ENCODE data around the gene LYZL6. TPM values are rescaled to one million over a fixed set of nuclear protein-coding genes. Genes with fewer than 3 reads are reported as not detected.

The LYZL6 gene
- total RNA-seq, 1 experiment from 2014 or later: not detected

Small RNA genes within 50 kb of the gene (small RNA-seq; reads per million reads assigned to genes)
- 406 reads per million, percentile 98 among the genes with 10 or more reads in this experiment for gene RF00100

Other genes with a start within 250 kb of the LYZL6 start
- 6.8 and 7.6 TPM in 2 replicates for gene RASL10B, start 212.1 kb downstream of the LYZL6 start, total RNA-seq (2014; rRNA removed; shearing (Covaris generic))
- 0.05 TPM in 1 of 2 replicates, not detected in the other for gene GAS2L2, start 190.5 kb downstream of the LYZL6 start, total RNA-seq (2014; rRNA removed; shearing (Covaris generic))
- gene C17orf50, start 182.8 kb downstream of the LYZL6 start, total RNA-seq (2014; rRNA removed; shearing (Covaris generic)): not detected in 2 replicates
- 0.13 and 0.18 TPM in 2 replicates for gene MMP28, start 148.1 kb downstream of the LYZL6 start, total RNA-seq (2014; rRNA removed; shearing (Covaris generic))
- gene TAF15, start 134.2 kb downstream of the LYZL6 start, total RNA-seq (2014; rRNA removed; shearing (Covaris generic)): 27.5 and 41.3 TPM in 2 replicates
- gene HEATR9, start 74.8 kb downstream of the LYZL6 start, total RNA-seq (2014; rRNA removed; shearing (Covaris generic)): not detected in 2 replicates
- not detected in 2 replicates for gene CCL5, start 63.4 kb downstream of the LYZL6 start, total RNA-seq (2014; rRNA removed; shearing (Covaris generic))
- 3.2 and 5.1 TPM in 2 replicates for gene RDM1, start 12.9 kb downstream of the LYZL6 start, total RNA-seq (2014; rRNA removed; shearing (Covaris generic))
- not detected in 2 replicates for gene CCL16, start 37.8 kb upstream of the LYZL6 start, total RNA-seq (2014; rRNA removed; shearing (Covaris generic))
- gene CCL14, start 43.0 kb upstream of the LYZL6 start, total RNA-seq (2014; rRNA removed; shearing (Covaris generic)): not detected in 2 replicates
- gene CCL15, start 57.8 kb upstream of the LYZL6 start, total RNA-seq (2014; rRNA removed; shearing (Covaris generic)): not detected in 2 replicates
- gene CCL23, start 74.3 kb upstream of the LYZL6 start, total RNA-seq (2014; rRNA removed; shearing (Covaris generic)): not detected in 2 replicates
- not detected in 2 replicates for gene CCL18, start 120.6 kb upstream of the LYZL6 start, total RNA-seq (2014; rRNA removed; shearing (Covaris generic))
- 0.17 TPM in 1 of 2 replicates, not detected in the other for gene CCL3, start 146.4 kb upstream of the LYZL6 start, total RNA-seq (2014; rRNA removed; shearing (Covaris generic))
- gene CCL4, start 160.1 kb upstream of the LYZL6 start, total RNA-seq (2014; rRNA removed; shearing (Covaris generic)): not detected in 2 replicates
- gene TBC1D3B, start 232.9 kb upstream of the LYZL6 start, total RNA-seq (2014; rRNA removed; shearing (Covaris generic)): 2.0 TPM in 1 of 2 replicates, not detected in the other

All from HT1080 (cell line).